Dermis microvascular lymphatic vessel endothelial cell (primary cell): ENCODE measurements around the gene DOCK4. TPM values are rescaled to one million over a fixed set of nuclear protein-coding genes. Genes with fewer than 3 reads are reported as not detected.
A peak's percentile ranks its signal among the peaks of the same experiment; 100 is the strongest.

ENCODE experiments used
- DNase-seq, 2 donors: peaks; one replicate each; pipeline versions ENCODE4 v3.0.0 to v3.0.0-alpha.2; 2010; ENCODE audit warnings: low read depth in 2 of 2
- total RNA-seq: library from RNA; depleted of rRNA; stranded (reverse); fragments of >200 nt; gene quantifications from 2 replicates; pipeline ENCODE4 v1.2.1, GENCODE V29; 2014

DOCK4 gene
- total RNA-seq, 1 donor from 2014 or later: 59.7 TPM

- DNase-seq: peak in 1 of 2 donors; percentile 78
Measured at GRCh38 chr7:111744501-111745155, 461.6 kb downstream of the DOCK4 start.

DNA sequence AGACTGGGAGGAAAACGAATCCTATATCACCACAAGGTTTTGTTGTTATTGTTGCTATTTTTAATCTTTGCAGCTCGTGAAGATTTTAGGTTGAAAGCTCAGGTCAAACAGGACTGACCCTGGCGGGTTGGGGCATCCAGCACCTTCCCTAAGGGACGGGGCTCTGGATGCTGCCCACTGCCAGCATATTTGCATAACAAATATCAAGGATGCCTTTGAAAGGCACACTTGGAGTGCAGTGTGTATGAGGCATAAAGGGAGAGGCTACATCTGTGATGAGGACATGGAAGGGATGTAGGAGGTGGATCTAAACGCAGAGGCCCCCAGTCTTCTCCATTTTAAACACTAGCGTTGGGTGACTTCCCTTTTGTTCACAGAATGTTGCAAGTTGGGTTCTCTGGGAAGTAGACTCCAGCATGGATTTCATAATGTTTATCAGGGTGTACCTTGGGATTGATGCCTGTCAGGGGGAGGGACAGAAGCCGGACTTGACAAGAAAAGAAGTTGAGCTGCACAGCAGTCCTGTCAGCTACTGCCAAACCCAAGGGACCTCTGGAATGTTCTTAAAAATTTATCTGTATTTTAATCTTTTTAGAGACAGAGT lies 462.9 kb downstream of the DOCK4 start:
- DNase-seq: no peak

DNA sequence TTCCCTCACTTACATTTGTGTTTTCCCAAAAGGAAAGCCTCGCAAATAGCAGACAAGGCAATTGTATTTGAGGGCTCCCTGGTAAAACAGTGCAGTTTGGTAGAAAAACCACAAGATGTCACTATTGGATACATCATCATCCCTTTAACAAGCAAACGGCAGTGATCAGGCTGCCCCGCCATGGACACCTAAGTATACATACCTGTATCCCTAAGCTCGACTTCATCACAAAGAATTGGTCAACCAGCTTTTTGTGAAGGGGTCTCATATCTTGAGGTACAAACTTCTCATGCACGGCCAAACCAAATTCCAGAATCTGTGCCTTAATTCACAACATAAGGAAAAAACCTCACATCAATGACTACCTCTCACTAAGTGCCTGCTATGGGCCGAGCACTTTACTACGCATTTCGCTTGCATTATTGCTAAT lies 464.4 kb downstream of the DOCK4 start:
- peak; percentile 69 to 72 for DNase-seq

- no peak for DNase-seq
Measured at GRCh38 chr7:111740942-111741341, 465.3 kb downstream of the DOCK4 start.

GRCh38 chr7:111736552-111736874 lies 469.7 kb downstream of the DOCK4 start:
- DNase-seq: peak in 1 of 2 donors; percentile 39

DNA sequence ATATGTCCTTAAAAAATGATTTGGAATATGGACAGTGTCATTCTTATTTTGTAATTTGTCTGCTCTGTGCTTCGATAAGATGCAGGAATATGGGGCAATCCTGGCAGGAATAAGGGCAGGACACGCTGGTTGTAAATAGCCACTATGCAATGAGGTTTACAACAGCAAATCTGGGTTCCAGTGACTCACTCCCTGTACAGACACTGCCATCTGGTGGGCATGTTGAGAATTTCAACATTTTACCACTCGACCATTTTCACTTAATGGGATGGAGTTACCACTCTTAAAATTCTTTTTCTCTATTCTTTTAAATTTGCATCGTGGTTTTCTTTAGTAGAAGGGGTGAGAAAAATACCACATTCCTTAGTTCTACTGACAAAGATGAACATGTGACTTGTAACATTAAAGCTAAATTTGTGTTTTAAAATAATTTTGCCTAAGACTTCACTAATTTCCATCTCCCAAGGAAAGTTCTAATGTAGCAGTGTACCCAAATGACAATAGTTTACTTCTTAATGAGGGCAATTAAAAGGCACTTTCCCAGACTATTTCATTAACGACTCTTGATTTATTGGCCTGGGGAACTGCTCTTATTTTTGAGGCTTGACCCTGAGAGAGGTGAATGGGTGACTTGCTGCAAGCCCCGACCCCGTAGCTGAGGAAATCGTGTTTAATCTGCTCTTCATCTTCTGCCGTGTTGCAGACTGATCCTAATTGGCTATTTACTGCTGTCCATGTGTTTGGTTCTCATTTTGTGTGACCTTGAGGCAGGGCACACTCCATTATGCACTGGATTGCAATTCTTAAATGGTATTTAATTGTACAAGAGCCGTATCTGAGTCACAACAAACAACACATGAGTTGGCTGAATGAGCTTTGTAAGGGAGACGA lies 470.3 kb downstream of the DOCK4 start:
- DNase-seq: peak; percentile 50 to 76

DNA sequence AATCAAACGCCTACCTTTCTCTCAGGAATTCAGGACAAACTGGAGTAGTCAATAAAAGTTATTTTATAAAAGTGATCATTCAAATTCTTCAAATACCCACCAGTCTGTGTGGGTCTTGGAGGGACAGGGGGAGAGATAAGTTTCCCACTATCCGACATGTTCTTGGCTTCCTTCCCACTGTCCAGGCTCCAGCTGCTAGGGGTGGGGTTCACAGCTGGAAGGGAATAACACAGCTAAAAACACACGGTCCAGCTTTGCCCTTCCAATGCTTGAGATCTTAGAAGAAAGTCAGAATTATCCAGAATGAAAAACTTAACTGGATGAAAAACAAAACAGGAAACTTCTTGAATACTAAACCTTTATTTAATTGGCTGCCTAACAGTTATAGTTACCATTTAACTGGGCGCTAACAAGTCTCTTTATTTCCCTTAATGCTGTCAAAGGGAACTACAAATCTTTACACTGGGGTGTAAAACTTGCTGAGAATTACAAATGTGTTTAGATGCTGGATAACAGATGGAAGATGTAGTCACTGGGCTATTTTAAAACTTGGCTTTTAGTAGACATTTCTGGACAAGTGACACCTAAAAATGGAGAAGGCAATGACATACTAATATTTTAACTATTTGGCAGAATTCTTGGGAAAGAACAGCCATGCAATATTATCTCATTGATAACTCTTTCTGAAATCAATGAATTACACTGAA lies 471.1 kb downstream of the DOCK4 start:
- no peak for DNase-seq

- DNase-seq: no peak
Measured at GRCh38 chr7:111732923-111733322, 473.3 kb downstream of the DOCK4 start.

GRCh38 chr7:111730476-111731300 lies 475.5 kb downstream of the DOCK4 start:
- peak in 1 of 2 donors; percentile 28 for DNase-seq

DNA sequence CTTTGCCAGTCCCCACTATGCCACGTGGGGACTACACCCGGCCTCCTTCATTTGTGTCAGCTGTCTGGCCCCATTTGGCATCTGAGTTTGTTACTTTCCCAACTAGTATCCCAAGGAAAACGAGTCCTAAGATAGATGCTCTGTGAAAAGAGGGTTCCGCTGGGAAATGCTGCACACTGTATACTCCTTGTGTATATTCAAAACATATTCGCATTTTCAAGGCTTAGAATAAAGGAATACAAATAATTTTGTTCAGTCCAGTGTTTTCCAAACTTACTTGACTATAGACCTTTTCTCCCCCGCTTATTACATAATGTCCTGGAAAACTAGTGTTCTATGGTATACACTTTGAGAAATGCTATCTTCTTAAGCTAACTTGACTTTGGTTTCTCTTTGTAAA lies 476.1 kb downstream of the DOCK4 start:
- DNase-seq: no peak

GRCh38 chr7:111729483-111729882 lies 476.7 kb downstream of the DOCK4 start:
- no peak for DNase-seq

DNA sequence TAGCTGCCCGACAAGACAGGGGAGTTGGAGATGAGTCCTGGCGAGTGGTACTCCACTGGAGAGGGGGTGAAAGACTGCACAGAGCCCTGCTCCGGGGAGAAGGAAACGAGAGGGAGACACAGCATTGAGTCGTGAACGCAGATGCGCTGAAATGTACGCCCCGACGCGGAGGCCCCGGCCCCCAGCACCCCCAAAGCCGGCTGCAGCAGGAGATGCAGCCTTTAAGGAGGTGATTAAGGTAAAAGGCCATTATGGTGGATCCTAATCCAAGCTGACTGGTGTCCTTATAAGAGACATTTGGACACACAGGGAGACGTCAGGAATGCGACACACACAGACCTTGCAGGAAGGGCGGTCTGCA lies 477.6 kb downstream of the DOCK4 start:
- DNase-seq: no peak

DNA sequence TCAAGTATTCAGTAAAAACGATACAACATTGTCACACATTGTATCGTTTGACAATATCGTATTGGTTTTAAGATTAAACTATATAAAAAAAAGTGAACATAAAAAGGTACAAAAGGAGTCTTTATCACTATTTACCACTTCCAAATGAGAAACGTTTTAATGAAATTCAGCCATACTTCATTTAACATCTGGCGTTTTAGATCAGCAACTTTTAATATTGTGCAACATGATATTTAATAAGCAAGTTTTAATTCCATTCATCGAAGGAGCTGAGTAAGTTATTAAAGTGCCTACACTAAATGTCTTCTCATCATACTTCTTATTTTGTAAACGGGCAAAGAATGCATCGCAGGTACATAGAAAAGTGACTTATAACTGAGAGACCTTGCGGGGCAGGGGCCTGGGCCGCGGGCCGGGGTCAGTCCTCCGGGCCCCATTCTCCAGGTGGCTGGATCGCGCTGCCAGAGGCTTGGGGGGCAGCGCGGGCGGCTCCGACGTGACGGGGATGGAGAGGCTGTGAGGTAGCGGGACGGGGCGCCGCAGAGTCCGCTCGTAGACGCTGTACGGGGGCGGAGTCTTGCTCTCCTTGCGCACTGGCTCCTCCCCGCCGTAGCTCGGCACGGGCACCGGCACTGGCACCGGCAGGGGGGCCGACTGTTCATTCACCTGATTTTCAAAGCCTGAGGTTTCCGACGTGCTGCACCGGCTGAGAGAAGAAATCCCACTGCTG lies 478.1 kb downstream of the DOCK4 start:
- no peak for DNase-seq

GRCh38 chr7:111718886-111719285 lies 487.3 kb downstream of the DOCK4 start:
- DNase-seq: no peak

GRCh38 chr7:111711426-111712065 lies 494.7 kb downstream of the DOCK4 start:
- peak in 1 of 2 donors; percentile 10 for DNase-seq

- no peak for DNase-seq
Measured at GRCh38 chr7:111710839-111711380, 495.3 kb downstream of the DOCK4 start.

GRCh38 chr7:111708072-111708471 lies 498.1 kb downstream of the DOCK4 start:
- DNase-seq: no peak

GRCh38 chr7:111705807-111706206 lies 500.4 kb downstream of the DOCK4 start:
- no peak for DNase-seq

GRCh38 chr7:111697771-111698170 lies 508.4 kb downstream of the DOCK4 start:
- DNase-seq: no peak

- no peak for DNase-seq
Measured at GRCh38 chr7:111694376-111694775, 511.8 kb downstream of the DOCK4 start.
